HG02610 (cell line): ENCODE results near the gene IL1RL1.
A peak's percentile ranks its signal among the peaks of the same experiment; 100 is the strongest.

ENCODE experiments used
- ATAC-seq: cut with Tn5 transposase; IDR thresholded peaks from one replicate; pipeline ENCODE4 v1.9.1; 2021; ENCODE audit warnings: mild to moderate bottlenecking, moderate library complexity; ENCODE audit not compliant: unreplicated experiment

IL1RL1 gene

DNA sequence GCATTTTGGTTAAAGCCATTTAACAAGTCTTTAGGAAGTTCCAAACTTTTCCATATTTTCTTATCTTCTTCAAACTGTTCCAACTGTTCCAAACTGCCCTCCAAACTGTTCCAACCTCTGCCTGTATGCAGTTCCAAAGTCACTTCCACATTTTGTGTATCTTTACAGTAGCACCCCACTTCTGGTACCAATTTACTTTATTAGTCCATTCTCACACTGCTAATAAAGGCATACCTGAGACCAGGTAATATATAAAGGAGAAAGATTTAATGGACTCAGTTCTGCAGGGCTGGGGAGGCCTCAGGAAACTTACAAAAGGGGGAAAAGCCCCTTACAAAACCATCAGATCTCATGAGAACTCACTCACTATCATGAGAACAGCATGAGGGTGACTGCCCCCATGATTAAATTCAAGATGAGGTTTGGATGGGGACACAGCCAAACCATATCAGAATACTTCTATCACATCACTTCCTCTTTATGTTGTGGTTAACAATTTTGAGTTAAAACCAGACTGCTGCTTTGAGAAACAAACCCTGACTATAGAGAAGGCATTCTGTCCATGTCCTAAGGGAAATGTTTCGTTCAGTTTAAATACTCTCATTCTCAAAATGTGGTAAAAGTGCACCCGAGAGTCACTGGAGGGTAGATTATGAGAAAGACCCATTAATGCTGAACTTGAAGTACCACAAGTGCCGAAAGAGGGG is 55.2 kb downstream of the IL1RL1 start:
- ATAC-seq, result peak; percentile 86

DNA sequence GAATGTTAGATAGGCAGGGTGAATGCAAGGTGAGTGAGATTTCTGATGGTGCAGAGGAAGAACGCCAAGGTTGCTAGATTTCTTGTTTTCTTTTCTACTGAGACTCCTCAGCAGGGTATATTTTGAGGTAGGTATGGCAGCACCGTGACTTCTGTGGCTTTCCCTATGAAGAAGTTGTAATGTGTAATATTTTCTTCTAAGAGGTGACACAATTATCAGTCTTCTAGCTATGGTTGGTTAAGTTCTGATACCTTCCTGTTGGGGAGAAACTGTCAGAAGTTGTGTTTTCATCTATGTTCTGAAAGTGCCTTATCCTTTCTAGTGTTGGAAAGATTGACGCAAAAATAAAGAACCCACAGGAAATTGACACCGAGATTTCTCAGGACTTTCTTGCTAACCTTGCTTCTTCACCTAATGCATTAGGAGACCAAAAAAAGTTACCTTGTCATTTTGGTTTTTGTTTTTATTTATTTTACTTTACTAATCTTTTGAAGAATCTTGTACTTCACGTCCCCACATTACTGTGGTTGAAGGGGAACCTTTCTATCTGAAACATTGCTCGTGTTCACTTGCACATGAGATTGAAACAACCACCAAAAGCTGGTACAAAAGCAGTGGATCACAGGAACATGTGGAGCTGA is 56.1 kb downstream of the IL1RL1 start:
- ATAC-seq, result peak; percentile 70

DNA sequence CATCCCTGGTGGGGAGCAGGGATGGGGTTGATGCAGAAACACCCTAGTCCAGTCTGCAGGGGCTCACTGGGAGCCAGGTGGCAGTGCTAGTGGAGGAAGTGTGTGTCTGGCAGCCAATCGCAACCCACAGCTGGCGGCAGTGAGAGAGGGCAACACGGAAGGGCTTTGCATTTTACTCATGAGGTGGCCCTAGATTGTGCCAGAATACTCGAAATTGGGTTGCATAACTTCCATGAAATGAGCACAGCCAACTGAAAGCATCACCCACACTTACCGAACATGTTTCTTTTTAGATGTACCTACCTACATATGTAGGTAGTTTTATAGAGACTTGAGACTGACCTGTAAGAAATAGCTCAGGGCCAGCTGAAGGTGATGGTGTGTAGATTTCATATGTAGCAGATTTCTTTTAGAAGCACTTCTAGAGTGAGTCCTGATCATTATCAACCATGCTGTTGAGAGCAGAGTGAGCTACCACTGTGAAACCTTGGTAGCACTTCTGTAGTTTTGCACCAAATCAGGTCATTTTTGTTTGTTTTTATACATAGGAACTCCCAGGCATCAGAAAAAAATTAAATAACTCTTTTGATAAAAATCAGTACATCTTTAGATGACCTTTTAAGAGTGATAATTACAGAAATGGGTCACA is 57.2 kb downstream of the IL1RL1 start:
- ATAC-seq, result no peak

DNA sequence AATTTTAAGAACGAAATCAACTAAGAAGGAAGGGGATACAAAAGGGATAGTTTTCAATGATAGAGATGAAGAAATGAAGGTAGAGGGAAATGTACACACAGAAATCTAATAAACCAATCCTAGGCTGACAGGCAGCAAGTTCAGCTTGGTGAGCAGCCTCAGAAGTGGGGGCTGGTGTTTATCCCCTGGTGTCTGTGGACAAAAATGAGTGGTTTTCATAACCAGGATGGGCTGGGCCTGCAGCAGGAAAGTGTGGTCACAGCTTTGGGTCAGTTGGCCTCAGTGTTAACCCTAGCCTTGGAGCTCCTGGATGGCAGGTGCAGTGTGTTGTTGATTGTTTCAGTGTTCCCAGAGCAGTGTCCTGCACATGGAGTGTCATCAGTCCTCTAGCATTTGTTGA is 58.5 kb downstream of the IL1RL1 start:
- ATAC-seq, result no peak

DNA sequence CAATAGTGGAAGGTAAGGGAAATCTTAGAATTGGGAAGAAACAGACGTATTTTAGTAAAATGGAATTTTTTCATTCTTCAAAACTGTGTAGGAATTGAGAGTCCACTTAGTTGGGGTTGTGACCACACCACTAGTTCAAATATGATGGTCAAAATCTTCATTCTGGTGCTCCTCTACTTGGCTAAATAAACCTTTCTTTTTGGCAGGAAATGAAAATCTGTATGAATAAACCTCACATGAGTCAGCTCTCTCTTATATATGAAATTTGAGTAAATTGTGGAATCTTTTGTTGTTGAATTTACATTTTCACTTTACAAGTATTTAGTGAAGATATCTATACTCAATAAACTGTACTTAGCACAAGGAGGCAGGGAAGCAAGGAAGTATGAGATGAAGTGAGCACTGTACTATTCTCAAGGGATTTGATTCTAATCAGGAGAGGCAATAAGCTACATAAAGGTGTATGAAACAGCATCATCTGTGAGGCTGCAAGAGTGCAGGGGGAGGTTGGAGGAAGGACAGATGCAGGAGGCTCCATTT is 64.8 kb downstream of the IL1RL1 start:
- no peak for ATAC-seq

DNA sequence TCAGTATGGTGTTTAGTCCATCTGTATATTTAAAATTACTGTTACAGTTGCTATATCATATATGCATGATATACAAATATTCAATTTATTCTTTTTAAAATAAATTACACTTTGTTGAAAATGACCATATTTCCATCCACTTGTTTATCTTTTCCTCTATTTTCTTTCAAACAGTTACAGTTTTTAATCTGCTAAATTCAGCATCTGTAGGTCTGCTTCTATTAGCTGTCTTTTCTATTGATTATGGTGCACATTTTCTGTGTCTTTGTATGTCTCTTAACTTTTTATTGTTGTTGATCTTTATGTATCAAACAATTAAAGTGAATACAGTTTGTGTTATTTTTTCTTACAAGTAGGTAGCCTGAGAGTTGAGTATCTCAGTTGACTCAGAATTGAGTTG is 72.4 kb downstream of the IL1RL1 start:
- no peak for ATAC-seq

DNA sequence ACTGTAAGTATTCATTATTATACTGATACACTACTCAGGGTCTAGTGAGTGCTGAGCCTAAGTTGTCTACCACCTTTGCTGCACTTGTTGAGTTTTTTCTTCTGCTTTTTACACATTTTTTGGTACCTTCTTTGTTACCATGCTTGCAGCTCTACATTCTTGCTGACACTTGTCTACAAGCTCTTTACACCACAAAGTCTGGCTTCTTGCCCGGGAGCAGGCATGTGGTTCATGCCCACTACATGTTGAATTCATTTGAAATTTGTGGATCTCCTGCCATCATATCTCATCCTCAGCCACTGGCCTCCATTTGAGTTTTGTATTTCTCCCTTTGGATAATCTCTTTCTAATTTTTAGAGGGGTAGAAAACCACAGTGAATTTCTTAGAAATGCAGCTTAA is 74.2 kb downstream of the IL1RL1 start:
- ATAC-seq, result no peak

DNA sequence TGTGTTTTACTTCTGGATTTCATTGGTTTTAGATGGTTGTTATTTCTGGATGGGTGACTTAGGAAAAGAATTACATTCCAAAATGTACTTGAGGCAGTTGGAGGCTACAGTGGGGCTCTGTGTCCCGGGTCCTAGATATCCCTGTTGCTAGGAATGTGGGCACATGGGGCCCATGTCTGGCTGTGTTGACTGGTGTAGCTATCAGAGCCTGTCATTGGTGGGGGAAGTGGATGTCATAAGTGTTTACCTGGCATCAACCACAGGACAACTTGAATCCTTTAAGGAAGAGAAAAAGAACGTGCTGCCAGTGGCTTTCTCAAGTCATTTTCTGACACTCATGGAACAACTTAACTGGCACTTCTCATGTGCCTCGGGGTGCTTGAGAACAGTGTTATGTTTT is 74.6 kb downstream of the IL1RL1 start:
- no peak for ATAC-seq

DNA sequence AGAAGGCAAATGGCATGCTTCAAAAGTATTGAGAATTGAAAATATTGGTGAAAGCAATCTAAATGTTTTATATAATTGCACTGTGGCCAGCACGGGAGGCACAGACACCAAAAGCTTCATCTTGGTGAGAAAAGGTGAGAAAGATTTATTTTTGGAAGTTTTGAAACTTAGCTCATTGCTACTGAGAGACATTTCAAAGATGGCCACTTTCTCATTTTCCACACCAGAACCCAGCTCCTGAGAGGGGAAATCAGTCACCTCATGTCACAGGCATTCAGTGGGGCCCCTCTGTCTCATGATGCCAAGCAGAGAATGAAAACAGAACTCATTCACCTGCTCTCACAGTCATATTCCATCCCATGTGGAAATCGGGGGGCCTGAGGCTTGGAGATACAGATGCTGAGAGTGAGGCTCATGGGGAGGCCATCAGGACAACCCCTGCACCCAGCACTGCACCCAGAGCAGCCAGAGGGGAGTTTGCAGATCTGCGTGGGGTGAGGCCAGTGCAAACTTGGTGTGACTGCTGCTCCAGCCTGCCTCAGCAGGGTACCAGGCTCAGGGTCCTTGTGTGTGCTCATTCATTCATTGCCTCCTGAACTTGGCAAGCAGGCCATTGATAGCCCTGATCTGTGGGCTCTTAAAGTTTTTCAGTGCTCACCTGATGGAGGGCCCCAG is 75.6 kb downstream of the IL1RL1 start:
- no peak for ATAC-seq

DNA sequence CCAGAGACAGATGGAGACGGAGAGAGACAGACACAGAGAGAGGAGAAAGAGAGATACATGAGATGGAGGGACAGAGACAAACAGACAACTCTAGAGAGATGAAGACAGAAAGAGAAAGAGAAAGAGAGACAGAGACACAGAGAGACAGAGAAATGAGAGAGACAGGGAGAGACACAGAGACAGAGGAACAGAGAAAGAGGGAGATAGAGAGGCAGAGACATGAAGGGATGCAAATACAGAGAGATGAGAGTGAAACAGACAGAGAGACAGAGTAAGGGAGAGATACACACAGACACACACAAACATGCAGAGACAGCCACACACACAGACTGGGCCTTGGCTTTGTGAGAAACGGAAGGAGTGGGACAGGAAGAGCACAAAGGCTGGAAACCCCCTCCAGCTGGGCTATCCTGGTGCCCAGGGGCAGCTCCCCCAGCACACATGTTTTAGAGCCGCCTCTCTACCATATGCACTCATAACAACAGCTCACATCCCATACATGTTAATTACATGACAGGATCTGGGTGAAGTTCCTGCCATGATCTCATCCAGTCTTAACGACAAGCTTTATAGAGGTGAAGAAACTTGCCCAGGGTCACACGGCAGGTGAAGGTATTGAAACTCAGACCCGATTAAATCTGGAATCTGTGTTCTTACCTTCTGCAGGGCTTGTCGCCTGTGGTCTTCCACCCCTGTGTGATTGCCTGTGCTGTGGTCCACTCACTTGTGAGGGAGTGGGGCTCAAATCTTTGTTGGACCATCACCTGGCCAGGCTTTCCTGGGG is 76.6 kb downstream of the IL1RL1 start:
- ATAC-seq, result peak; percentile 81

DNA sequence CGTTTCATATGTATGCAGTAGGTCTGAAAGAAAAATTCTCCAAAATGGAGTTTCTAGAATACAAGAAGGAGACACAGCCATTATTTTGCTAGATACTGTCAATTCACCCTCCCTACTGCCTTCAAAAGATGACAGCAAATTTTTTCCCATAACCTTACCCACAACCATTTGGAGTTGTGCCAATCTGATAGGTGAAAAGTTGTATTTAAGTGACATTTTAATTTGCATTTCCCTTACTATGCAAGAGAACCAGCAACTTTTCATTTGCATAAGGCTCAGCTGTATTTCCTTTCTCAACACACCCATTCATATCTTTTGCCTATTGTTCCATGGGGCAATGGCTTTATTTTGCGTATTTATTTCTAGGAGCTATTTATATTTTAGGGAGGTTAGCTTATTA is 80.2 kb downstream of the IL1RL1 start:
- no peak for ATAC-seq

DNA sequence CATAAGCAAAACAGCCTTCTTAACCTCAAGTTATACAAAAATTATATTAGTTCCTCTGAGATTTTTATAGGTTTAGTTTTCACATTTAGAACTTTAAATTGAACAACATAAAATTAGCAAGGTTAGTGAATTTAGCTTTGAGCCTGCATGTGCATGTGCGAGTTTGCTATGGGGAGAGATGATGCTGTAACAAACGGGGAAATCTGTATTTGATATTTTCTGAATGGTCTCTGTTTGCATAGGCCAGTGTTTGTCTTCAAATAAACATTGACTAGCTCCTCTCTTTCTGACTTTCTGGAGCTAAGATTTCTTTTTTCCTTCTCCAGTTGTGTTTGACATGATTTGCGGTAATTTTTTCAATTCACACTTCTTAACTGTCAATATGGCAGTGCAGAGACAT is 80.7 kb downstream of the IL1RL1 start:
- no peak for ATAC-seq

DNA sequence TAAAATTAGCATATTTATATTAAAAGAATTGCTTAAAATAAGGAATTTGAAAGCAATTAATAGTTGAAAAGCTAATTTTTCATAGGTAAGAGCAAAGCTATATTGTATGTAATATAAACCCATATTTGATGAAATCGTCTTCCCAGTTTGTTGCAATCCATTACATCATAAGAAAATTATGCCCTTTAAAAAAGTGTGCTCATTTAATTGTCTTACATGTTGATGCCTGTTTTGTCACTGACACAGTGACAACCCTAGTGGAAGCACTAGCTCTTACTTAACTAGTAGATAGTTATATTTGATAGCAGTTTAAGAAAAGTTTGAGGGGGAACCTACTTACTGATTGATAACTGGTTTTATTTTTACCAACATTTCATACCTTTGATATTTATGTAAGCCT is 81.6 kb downstream of the IL1RL1 start:
- ATAC-seq, result no peak

DNA sequence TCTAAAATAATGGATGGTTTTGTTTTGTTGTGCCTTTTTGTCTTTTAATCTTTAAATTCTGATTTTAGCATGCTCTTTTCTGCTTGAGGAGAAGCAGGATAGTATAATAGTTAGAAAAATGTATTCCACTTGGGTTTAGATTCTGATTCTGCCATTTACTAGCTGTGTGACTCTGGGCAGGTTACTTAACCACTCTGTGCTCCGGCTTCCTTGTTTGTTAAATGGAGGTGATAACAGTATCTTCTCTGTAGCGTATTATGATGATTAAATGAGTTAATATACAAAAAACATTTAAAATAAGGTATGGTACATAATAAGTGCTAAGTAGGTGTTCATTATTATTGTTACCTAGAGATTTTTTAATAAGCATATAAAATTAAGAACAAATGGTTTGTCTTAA is 84.6 kb downstream of the IL1RL1 start:
- no peak for ATAC-seq

DNA sequence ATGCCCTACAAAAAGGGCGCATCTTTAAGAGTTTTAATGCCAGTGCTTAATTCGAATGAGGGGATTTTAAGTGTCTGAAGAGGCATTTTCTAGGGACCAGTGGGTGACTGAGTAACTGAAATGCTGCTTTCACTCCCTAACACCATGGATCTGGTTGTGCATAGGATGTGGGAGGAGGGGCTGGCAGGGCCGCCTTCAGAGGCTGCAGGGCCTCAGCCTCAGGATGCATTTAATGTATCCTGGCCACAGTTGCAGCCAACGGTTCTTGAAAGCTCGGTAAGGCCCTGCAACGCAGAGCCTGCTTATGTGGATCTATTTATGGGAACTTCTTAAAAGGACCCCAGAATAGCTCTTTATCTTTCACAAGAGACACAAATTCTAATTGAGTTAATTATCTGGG is 85.8 kb downstream of the IL1RL1 start:
- ATAC-seq, result no peak

DNA sequence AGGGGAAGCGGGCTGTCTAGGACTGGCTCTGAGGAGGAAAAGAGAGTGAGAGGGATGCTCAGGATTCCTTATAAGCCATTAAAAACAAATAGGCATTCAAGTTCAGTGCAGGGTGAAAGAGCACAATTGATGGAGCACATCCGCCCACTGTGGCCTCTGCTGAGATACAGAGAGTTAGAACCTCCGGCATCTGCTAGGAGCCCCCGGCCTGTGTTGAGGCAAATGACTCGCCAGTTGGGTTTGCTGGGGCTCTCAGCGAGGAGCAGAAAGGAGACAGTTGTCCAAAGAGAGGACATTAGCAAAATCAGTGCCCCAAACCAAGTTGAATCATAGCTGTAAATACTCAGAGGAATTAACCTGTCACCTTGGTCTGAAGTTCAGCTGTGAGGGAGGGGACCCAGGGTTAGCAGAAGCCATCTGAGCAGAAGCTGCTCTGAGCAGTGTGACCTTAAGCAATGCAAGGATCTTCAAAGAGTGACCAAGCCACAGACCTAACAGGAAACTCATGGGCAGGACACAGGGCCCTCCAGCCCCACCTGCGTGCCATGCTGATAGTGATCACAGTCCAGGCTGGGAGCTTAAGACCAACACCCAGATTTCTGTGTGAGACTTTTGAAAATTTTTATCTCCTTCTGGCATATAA is 88.3 kb downstream of the IL1RL1 start:
- no peak for ATAC-seq

DNA sequence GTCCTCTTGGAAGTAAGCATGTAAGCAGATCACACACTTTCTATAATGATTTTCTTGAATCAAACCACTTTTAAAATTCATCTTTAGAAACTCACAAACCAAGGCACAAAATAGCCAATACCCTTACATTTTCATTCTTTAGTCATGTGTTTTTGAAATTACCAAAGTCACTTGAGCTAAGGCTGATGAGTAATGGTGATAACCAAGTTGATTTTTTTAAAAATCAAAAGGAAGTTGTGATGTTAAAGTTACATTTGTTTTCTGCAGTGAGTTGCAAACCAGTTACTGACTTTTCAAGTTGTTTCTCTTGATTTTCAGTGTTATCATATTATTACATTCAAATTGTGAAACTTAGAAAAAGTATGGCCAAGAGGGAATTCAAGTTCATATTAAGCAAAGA is 90.1 kb downstream of the IL1RL1 start:
- ATAC-seq, result no peak
